Renal cortex interstitium (tissue), 11 donors: ENCODE measurements around the gene B2M. TPM values are rescaled to one million over a fixed set of nuclear protein-coding genes. Genes with fewer than 3 reads are reported as not detected.
"Not testable (repeated sequence)": the region's sequence is repeated elsewhere in the genome, so short reads cannot be mapped to it uniquely, and the experiment has no call there.

ENCODE experiments used
- DNase-seq, 11 donors: peaks; one replicate each; pipeline ENCODE4 v3.0.0-alpha.2; 2013; ENCODE audit warnings: low read depth in 9 of 11, low spot score in 4 of 11; ENCODE audit errors: extremely low read depth in 1 of 11
- polyA plus RNA-seq, 3 donors: library from polyadenylated mRNA; unstranded; fragments of 120-200 nt; gene quantifications; one replicate each; pipeline ENCODE4 v1.2.1, GENCODE V29; 2013; ENCODE audit not compliant: insufficient read length in 3 of 3

B2M gene
- polyA plus RNA-seq, 3 donors = 770 to 879 (median 791) TPM

DNA sequence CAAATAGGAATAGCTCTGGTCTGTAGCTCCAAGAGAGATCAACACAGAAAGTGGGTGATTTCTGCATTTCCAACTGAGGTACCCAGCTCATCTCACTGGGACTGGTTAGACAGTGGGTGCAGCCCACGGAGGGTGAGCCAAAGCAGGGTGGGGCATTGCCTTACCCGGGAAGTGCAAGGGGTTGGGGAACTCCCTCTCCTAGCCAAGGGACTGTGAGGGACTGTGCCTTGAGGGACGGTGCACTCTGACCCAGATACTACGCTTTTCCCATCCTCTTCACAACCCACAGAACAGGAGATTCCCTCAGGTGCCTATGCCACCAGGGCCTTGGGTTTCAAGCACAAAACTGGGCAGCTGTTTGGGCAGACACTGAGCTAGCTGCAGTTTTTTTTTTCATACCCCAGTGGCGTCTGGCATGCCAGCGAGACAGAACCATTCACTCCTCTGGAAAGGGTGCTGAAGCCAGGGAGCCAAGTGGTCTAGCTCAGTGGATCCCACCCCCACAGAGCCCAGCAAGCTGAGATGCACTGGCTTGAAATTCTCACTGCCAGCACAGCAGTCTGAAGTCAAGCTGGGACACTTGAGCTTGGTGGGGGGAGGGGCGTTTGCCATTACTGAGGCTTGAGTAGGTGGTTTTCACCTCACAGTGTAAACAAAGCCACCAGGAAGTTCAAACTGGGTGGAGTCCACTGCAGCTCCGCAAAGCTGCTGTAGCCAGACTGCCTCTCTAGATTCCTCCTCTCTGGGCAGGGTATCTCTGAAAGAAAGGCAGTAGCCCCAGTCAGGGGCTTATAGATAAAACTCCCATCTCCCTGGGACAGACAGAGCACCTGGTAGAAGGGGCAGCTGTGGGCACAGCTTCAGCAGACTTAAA lies 28.3 kb upstream of the B2M start:
- peak in 1 of 11 donors; percentile 13 for DNase-seq

DNA sequence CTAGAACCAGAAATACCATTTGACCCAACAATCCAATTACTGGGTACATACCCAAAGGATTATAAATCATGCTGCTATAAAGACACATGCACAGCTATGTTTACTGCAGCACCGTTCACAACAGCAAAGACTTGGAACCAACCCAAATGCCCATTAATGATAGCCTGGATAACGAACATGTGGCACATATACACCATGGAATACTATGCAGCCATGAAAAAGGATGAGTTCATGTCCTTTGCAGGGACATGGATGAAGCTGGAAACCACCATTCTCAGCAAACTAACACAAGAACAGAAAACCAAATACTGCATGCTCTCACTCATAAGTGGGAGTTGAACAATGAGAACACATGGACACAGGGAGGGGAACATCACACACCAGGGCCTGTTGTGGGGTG lies 22.0 kb upstream of the B2M start:
- DNase-seq = not testable (repeated sequence)

DNA sequence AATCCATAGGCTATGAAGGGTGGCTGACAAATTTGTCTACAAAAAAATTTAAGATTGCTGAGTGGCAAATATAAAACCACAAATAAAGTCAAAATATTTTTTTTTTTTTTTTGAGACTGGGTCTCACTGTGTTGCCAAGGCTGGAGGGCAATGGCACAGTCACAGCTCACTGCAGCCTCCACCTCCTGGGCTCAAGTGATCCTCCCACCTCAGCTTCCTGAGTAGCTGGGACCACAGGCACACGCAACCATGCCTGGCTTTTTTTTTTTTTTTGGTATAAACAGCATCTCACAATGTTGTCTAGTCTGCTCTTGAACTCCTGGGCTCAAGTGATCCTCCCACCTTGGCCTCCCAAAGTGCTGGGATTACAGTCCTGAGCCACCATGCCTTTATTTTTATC lies 21.1 kb upstream of the B2M start:
- not testable (repeated sequence) for DNase-seq

DNA sequence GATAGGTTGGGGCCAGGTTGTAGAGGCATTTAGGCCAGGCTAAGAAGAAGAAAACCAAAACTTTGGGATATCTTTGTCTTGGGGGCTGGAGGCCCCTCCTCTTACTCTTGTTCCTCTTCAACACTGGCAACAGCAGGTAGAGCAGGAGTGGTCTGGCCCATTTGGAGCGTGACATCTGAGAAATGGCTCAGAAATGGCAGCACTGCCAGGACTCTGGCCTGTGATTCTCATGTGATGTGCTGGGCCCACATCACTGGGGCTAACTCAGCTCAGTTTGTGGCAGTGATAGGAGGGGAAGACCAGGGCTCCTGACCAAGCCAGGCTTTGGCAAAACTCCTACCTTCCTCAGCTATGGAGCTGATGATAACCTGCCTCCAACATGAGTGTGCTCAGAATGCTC lies 18.7 kb upstream of the B2M start:
- DNase-seq = no peak

DNA sequence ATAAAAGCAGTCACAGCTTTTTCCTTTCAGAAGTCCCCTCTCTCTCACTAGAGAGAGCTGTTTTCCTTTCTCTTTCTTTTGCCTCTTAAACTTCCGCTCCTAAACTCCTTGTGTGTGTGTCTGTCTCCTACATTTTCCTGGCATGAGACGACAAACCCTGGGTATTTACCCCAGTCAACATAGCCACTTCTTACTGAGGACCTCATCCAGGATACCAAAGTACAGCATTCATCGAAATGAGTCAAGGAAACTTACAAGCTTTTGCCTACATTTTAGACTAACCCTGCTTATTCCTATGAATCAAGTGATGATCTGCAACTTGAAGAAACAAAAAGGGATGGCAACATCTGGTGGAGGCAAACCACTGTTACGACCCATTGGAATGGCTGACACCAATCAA lies 16.9 kb upstream of the B2M start:
- DNase-seq = no peak

DNA sequence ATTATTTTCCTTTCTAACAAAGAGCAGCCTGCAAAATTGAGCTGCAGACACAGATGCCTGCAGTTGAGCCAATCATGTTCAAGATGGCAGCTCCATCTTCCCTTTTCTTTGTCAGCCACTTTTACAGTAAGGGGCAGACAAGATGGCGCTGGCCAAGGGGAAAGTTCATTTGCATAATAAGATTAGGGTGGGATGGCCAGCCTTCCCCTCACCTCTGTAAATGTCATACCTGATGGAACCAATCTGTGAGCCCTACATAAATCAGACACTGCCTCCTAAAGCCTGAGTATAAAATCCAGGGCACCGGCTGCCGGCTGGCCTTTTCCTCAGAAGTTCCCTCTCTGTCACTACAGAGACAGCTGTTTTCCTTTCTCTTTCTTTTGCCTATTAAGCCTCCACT lies 16.0 kb upstream of the B2M start:
- peak in 2 of 11 donors; percentile 20 to 22 for DNase-seq

DNA sequence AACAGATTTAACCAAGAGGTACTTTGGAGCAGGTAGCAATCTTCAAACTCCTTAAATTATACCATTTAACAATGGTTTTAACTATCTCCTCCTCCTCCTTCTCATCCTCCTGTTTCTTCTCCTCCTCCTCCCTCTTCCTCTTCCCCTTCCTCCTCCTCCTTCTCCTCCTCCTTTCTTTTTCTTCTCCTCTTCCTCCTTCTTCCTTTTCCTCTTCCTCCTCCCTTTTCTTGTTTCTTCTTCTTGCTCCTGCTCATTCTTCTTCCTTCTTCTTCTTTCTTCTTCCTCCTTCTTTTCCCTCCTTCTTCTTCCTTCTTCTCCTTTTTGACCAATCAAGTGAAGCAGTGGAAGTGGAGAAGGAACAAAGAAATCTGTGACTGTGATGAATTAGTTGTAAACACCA lies 14.3 kb upstream of the B2M start:
- no peak for DNase-seq

DNA sequence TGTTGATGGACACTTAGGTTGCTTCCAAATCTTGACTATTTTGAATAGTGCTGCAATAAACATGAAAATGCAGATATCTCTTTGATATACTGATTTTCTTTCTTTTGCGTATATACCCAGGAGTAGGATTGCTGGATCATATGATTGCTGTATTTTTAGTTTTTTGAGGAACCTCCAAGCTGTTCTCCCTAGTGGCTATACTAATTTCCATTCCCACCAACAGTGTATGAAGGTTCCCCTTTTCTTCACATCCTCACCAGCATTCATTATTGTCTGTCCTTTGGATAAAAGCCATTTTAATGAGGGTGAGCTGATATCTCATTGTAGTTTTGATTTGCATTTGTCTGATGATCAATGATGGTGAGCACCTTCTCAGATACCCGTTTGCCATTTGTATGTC lies 12.7 kb upstream of the B2M start:
- DNase-seq = no peak

DNA sequence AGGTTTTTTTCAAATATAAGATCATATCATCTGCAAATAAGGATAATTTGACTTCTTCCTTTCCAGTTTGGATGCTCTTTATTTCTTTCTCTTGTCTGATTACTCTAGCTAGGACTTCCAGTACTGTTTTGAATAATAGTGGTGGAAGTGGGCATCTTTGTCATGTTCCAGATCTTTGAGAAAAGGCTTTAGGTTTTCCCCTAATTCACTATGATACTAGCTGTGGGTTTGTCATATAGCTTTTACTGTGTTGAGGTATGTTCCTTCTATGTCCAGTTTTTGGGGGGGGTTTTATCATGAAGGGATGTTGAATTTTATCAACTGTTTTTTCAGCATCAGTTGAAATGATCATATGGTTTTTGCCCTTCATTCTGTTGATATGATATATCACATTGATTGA lies 10.6 kb upstream of the B2M start:
- not testable (repeated sequence) for DNase-seq

DNA sequence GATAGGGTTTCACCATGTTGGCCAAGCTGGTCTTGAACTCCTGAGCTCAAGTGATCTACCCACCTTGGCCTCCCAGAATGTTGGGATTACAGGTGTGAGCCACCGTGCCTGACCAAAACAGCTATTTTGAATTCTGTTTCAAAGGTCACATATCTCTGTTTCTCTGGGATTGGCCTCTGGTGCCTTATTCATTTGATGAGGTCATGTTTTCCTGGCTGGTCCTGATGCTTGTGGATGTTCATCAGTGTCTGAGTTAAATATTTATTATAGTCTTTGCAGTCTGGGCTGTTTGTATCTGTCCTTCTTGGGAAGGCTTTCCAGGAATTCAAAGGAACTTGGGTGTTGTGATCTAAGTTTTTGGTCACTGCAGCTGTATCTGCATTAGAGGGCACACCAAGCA lies 5.3 kb upstream of the B2M start:
- DNase-seq = no peak

DNA sequence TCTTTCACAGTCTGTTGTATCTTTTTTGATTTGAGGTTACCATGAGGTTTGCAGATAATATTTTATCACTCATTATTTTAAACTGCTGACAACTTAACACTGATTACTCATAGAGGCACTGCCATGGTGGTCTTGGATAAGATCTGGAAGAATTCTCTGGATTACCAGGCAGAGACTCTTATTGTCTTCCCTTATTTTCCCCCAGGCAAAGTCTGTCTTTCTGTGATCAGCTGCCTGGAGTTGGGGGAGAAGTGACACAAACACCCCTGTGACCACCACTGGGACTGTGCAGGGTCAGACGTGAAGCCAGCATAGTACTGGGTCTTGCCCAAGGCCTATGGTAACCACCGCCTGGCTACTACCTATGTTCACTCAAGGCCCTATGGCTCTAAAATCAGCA lies 4.9 kb upstream of the B2M start:
- DNase-seq = no peak

DNA sequence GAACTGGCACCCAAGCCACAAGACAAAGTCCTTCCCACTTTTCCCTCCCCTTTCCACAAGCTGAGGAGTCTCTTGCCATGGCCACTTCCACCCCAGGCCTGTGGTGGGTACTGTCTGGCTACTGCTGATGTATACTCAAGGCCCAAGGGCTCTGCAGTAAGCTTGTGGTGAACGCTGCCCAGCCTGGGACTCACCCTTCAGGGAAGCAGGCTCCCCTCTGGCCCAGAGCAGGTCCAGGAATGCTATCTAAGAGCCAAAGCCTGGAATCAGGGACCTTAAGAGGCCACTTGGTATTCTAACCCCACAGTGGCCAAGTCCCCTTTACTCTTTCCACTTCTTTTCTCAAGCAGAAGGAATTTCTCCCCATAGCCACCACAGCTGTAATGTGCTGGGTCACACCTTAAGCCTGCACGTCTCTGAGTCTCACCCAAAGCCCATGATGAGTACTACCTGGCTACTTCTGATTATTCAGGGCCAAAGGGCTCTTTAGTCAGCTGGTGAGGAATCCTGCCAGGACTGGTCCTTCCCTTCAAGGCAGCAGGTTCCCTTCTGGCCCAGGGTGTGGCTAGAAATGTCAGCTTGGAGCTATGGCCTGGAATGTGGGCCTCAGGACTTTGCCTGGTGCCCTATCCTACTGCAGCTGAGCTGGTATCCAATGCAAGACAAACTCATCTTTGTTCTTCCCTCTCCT lies 4.2 kb upstream of the B2M start:
- DNase-seq = no peak

DNA sequence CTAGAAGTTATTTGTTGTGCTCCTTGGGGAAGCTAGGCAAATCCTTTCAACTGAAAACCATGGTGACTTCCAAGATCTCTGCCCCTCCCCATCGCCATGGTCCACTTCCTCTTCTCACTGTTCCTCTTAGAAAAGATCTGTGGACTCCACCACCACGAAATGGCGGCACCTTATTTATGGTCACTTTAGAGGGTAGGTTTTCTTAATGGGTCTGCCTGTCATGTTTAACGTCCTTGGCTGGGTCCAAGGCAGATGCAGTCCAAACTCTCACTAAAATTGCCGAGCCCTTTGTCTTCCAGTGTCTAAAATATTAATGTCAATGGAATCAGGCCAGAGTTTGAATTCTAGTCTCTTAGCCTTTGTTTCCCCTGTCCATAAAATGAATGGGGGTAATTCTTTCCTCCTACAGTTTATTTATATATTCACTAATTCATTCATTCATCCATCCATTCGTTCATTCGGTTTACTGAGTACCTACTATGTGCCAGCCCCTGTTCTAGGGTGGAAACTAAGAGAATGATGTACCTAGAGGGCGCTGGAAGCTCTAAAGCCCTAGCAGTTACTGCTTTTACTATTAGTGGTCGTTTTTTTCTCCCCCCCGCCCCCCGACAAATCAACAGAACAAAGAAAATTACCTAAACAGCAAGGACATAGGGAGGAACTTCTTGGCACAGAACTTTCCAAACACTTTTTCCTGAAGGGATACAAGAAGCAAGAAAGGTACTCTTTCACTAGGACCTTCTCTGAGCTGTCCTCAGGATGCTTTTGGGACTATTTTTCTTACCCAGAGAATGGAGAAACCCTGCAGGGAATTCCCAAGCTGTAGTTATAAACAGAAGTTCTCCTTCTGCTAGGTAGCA lies 851 bp upstream of the B2M start:
- DNase-seq = peak in 2 of 11 donors; percentile 21 to 37

DNA sequence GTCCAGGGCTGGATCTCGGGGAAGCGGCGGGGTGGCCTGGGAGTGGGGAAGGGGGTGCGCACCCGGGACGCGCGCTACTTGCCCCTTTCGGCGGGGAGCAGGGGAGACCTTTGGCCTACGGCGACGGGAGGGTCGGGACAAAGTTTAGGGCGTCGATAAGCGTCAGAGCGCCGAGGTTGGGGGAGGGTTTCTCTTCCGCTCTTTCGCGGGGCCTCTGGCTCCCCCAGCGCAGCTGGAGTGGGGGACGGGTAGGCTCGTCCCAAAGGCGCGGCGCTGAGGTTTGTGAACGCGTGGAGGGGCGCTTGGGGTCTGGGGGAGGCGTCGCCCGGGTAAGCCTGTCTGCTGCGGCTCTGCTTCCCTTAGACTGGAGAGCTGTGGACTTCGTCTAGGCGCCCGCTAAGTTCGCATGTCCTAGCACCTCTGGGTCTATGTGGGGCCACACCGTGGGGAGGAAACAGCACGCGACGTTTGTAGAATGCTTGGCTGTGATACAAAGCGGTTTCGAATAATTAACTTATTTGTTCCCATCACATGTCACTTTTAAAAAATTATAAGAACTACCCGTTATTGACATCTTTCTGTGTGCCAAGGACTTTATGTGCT lies 527 bp downstream of the B2M start:
- DNase-seq = peak in 4 of 11 donors; percentile 31 to 50 (median 44)

DNA sequence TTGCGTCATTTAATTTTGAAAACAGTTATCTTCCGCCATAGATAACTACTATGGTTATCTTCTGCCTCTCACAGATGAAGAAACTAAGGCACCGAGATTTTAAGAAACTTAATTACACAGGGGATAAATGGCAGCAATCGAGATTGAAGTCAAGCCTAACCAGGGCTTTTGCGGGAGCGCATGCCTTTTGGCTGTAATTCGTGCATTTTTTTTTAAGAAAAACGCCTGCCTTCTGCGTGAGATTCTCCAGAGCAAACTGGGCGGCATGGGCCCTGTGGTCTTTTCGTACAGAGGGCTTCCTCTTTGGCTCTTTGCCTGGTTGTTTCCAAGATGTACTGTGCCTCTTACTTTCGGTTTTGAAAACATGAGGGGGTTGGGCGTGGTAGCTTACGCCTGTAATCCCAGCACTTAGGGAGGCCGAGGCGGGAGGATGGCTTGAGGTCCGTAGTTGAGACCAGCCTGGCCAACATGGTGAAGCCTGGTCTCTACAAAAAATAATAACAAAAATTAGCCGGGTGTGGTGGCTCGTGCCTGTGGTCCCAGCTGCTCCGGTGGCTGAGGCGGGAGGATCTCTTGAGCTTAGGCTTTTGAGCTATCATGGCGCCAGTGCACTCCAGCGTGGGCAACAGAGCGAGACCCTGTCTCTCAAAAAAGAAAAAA lies 1.2 kb downstream of the B2M start:
- DNase-seq = peak in 7 of 11 donors; percentile 44 to 72 (median 64)

DNA sequence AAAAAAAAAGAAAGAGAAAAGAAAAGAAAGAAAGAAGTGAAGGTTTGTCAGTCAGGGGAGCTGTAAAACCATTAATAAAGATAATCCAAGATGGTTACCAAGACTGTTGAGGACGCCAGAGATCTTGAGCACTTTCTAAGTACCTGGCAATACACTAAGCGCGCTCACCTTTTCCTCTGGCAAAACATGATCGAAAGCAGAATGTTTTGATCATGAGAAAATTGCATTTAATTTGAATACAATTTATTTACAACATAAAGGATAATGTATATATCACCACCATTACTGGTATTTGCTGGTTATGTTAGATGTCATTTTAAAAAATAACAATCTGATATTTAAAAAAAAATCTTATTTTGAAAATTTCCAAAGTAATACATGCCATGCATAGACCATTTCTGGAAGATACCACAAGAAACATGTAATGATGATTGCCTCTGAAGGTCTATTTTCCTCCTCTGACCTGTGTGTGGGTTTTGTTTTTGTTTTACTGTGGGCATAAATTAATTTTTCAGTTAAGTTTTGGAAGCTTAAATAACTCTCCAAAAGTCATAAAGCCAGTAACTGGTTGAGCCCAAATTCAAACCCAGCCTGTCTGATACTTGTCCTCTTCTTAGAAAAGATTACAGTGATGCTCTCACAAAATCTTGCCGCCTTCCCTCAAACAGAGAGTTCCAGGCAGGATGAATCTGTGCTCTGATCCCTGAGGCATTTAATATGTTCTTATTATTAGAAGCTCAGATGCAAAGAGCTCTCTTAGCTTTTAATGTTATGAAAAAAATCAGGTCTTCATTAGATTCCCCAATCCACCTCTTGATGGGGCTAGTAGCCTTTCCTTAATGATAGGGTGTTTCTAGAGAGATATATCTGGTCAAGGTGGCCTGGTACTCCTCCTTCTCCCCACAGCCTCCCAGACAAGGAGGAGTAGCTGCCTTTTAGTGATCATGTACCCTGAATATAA lies 2.0 kb downstream of the B2M start:
- no peak for DNase-seq

DNA sequence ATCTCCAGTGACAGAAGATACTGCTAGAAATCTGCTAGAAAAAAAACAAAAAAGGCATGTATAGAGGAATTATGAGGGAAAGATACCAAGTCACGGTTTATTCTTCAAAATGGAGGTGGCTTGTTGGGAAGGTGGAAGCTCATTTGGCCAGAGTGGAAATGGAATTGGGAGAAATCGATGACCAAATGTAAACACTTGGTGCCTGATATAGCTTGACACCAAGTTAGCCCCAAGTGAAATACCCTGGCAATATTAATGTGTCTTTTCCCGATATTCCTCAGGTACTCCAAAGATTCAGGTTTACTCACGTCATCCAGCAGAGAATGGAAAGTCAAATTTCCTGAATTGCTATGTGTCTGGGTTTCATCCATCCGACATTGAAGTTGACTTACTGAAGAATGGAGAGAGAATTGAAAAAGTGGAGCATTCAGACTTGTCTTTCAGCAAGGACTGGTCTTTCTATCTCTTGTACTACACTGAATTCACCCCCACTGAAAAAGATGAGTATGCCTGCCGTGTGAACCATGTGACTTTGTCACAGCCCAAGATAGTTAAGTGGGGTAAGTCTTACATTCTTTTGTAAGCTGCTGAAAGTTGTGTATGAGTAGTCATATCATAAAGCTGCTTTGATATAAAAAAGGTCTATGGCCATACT lies 4.0 kb downstream of the B2M start:
- no peak for DNase-seq
